NCI-H446 treated with DMSO at 0.1 percent for 48 hours (cell line): ENCODE data around the gene NTM.

ENCODE experiments used
- DNase-seq: peaks from one replicate; lab custom pipeline; 2025; lab: John Stamatoyannopoulos, UW

NTM gene

DNA sequence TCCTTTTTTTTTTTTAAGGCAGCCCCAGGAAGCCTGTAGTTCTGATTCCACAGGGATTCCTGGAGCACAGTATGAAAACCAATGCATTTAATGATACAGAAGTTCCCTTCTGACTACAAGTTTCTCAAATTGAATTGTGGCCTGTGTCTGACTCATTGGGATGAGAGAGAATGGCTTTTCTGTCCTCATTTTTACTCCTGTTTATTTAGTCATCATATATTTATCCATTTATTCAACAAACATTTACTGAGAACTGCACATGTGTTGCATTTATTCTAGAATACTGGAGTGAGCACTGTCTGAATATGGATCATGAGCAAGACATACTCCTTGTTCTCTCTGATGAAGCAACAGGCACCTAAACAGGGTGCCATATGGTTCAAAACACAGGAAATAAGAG is 231.2 kb downstream of the NTM start:
- DNase-seq, result no peak

- no peak for DNase-seq
Measured at GRCh38 chr11:131602431-131602830, 232.0 kb downstream of the NTM start.

DNA sequence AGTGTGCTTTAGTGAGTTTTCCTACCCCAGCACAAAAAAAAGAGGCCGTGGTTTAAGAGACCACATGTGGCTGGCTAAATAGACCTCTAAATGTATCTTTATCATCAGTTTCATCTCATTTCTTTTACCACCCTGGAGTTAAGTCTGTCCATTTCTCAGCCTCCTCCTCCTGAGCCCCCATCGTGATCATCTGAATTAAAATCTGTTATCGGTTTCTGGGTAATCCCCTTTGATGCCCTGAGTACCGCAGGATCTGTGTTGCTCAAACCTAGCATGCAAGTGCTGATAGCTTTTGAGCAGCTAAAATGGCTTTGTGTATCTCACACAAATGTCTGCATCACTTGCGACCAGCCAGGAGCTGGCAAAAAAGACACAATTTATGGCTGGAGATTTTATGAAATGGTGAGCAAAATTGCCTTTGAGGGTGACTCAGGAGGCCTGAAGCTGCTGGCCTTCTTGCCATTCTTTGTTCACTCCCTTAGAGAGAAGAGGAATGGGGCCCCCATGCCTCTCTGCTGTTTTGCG is 236.5 kb downstream of the NTM start:
- DNase-seq, result no peak

GRCh38 chr11:131609337-131609736 is 238.9 kb downstream of the NTM start:
- DNase-seq, result no peak

DNA sequence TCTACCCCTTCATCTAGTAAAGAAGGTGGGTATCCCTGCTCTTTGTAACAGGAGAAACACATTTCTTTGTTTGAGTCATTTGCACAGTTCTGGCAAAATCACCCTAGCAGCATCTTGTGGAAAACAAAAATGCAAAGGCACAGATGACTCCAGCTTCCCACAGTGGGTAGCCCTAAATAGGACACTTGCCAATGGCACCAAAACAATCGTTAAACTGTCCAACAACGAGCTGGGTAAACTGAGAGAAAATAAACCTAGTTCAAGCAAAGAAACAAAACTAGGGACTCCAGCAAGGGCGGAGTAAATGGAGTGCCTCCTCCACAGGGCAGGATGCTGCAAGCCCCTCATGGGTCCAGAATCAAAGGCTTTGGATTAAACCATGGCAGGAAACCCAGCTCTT is 239.5 kb downstream of the NTM start:
- DNase-seq, result no peak

GRCh38 chr11:131611322-131611721 is 240.9 kb downstream of the NTM start:
- DNase-seq, result no peak

- no peak for DNase-seq
Measured at GRCh38 chr11:131612533-131612932, 242.1 kb downstream of the NTM start.

- DNase-seq, result no peak
Measured at GRCh38 chr11:131614631-131615030, 244.2 kb downstream of the NTM start.

GRCh38 chr11:131615611-131616010 is 245.2 kb downstream of the NTM start:
- no peak for DNase-seq

DNA sequence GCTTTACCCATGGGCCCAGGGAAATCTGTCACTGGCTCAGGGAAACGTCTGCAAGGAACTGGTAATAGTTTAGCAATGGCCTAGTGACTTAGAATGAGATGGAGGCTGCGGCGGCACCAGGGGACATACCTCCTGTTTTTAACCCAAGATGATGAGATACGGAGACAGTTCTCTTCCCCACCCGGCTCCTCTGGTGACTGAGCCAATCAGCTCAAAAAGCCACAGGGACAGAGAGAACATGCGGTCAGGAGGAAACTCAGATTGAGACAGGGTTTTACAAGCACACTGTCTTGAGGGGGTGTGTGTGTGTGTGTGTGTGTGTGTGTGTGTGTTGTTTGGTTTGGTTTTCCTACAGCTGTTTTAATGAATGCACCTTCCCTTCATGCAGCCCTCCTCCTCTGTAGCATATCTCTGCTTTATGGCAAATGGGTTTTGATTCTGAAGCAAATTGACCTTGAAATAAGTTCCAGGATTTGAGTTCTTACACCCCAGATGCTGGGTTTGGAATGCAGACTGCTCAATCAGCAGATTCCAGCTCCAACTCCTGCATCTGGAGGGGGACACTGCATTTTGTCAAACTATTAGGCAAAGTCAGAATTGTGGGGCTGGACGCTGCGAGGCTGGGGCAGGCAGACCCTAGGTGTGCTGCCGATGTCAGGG is 246.2 kb downstream of the NTM start:
- DNase-seq, result no peak

GRCh38 chr11:131618201-131618600 is 247.8 kb downstream of the NTM start:
- DNase-seq, result no peak

GRCh38 chr11:131622193-131622592 is 251.8 kb downstream of the NTM start:
- DNase-seq, result no peak

DNA sequence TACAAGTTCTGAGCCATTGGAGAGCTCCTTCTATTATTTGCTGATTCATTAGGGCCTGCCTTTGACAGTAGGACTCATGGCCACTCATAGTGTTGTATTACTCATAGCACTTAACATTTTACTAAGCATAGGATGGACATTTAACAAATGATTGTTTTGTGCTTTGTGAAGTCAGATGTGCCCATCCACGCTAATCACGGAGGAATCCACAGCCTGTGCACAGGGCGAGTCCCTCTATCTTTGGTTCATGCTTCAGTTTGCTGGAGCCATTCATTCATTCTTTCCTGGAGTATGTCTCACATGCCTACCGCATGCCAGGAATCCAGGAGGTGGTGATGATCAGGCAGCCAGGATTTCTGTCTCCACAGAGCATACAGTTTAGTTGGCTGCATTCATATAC is 254.1 kb downstream of the NTM start:
- DNase-seq, result no peak

DNA sequence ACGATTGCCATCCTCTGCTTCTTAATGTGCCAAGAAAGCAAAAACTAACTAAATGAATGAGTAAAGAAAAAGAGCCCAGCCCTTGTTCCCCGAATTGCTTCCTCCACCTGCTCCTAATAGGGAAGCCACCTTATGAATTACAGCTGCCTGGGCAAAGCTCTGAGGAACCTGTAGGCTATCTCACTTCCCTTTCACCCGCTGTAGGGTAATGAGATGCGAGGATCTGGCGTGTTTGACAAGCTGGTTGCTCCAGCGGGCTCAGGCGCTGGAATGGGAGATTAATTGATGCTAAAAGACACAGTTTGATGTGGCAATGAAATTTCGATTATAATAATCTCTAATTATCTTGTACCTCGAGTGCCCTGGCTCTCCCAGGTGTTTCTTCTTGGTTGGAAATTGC is 256.4 kb downstream of the NTM start:
- DNase-seq, result no peak

DNA sequence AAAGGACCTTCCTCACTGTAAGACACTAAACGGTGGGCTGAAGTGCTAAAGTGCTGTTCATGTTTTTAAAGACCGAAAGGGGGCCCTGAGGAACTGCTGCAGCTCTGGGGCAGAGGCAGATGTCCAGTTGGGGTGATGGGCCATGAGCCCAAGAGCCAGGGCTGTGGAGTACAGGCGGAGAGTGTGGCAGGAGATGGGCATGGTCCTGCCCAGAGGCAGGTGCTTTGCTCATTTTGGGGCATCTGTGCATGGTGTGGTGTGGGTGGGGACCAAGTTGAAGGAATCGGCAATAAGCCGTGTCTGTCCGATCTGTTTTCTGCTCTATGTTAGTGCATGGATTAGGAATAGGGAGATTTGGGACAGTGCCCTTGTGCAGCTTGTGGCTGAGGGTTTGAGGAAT is 258.3 kb downstream of the NTM start:
- DNase-seq, result no peak

DNA sequence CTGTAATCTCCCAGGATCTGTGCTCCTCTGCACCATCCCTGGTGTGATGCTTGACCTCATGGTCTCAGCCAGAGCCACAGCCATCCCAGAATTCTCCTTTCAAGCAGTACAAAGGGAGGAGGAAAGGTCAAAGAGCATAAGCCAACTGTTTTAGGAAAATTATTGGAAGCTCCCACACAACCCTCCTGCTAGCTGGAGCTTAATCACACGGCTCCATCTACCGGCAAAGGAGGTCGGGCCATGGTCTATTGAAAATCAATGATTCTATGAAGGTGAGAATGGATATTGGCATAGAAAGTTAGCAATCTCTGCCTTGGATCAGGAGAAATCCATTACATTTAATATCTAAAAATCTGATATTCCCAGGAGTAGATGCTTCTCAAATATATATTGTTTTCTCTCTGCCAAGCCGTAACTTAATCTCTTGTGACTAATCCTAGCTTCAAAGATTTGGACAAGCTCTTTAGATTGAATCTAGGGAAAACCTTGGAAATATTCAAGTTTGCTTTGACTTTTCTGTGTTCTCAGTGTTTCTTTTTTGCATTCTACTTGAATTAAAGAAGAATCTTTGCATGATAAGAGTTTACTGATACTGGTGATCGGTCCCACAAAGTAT is 259.6 kb downstream of the NTM start:
- no peak for DNase-seq

DNA sequence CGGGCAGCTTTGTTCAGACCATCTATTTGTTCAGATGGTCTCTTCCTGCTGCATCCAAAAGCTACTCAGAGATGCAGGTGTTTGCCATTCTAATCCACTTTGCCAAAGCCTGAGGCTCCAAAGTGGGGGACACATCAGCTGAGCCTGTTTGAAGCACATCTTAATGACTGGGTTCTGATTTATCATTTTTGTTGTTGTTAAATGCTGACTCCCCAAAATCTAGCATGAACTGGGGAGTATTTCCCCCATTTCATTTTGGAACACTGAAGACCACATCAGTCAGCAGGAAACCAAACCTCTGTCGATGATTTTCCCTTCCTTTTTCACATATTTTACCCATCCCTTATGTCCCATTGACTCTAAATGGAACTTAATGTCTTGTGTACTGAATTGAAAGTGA is 262.6 kb downstream of the NTM start:
- DNase-seq, result no peak

DNA sequence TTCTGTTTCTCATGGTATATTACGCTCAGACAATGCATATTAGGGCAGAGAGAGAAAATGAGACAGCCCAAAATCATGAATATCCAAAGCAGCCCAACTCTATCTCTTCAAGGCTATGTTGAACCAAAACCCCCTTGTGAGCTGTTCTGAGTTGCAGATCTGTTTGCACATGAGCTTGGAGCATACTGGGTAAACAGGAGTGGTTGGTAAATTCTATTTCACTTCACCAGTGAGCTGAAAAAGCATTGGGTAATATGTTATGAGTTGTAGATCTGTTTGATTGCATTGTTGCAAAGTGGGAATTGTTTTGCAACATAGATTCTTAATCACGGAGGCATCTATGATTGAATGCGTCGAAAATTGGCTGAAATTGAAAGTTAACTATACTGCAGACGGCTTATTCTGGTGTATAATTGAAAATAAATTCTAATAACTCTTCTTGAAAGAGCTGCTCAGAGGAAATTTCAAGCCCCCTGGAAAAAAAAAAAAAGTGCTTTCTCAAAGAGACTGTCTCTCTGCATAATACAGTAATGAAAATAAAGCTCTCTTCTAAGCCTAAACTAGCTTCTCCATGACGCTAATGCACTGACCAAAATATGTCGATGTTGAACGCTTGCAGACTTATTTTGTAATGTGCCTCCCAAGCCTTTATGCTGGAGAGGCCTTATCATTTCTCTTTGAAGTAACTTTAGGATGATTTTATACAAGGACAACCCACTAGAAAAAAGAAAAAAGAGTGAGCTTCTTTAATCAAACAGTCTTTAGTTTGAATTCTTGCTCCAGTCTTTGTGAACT is 263.7 kb downstream of the NTM start:
- DNase-seq, result no peak

- DNase-seq, result no peak
Measured at GRCh38 chr11:131637469-131638175, 267.2 kb downstream of the NTM start.

DNA sequence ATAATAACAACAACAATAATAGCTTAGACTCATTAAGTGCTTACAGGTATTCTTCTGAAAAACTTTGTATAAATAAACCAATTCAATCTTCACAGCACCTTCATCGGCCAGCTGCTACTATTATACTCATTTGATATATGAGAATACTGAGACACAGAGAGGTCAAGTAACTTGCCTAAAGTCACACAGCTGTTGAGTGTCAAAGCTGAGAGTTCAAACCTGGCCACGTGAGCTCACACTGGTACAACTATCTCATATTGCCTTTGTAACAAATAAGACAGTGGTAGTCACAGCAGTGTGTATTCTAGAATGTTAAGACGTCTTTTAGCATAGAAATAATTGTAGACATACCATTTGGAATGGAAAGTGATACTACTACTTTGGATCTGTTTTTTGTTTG is 268.5 kb downstream of the NTM start:
- DNase-seq, result no peak

DNA sequence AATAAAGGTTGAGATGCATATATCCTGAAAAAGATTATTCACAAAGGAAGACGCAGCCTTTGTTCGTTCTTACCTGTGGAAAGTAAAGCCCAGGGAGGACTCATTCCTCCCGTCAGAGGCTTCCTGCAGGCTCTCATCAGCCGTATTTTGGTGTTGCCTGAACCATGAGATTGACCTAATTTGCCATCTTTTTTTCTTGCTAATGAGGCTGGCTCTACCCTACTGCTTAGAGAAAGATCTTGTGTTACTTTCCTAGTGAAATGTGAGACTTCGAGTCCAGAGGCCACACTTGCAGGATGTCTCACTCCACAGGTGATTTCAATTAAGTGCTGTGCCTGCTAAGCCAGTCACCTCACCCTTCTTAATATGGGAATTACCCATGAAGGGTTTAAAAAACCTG is 269.9 kb downstream of the NTM start:
- DNase-seq, result no peak

DNA sequence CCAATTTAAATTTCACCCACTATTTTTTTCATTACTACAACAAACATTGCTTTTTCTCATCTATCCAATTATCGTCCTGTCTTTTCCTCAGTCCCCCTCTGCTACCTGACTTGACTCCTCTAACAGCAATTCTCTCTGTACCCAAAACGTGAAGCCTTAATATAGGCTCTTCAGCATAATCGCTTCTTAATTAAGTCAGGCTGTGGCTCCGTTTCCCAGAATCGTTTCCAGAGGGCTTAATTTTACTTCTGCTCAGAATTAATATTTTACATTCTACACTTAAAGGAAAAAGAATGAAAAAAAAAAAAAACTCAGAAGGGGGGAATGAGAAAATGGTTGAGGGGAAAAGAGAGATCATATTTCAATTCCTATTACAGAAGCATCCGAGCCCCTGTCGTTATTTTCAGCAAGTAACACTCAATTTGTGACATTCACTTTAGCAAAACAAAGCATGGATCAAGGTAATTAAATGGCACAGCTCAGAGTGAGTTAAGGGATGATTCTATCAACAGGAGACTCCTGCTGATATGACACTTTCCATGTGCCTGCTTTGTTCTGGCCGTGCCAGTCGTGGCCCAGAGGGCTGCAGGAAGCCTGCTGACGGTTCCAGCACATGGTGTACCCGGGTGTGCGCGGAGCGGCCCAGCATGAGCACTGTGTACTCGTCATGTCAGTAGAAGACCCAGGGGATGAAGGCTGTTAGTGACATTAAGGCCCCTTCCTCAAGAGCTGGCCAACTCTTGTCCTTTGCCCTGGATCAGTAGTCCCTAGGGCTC is 272.5 kb downstream of the NTM start:
- DNase-seq, result no peak
